Measurements from ENCODE around the gene RYR1.
"Not testable (repeated sequence)": the region's sequence is repeated elsewhere in the genome, so short reads cannot be mapped to it uniquely, and the experiment has no call there.

RYR1 gene

DNA sequence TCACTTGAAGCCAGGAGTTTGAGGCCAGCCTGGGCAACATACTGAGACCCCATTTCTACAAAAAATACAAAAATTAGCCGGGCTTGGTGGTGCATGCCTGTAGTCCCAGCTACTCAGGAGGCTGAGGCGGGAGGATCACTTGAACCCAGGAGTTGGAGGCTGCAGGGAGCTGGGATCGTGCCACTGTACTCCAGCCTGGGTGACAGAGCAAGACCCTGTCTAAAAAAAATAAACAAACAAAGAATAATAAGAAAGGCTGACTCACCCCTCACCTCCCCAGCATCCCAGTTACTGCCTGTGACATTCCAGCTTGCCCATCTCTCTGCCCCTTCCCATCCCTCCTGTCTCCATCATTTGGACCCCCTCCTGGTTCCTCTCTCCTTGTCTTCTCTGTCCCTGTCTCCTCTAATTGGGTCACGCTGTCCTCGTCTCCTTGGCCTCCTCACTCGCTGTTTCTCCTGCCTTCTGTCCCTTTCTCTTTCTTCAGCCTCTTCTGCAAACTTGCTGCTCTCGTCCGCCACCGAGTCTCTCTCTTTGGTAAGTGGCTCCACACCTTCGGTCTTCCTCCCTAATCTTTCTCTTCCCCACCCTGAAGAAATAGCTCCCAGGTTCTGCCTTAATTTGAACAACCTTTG lies 77.7 kb downstream of the RYR1 start:
- Histone ChIP-seq H3K9me3 (ENCODE audit: control insufficient read depth in 2 of 2, low read length in 2 of 2) (no peaks in the 10 kb centered on the region), H3K4me3 (ENCODE audit: low read length in 2 of 2) (no peak overlapping the region), H3K27ac (ENCODE audit: low read depth in 2 of 2, low read length in 2 of 2) (no peak overlapping the region), H3K27me3 (ENCODE audit: control insufficient read depth in 2 of 2, insufficient read depth in 2 of 2, low read length in 2 of 2) (no peaks in the 10 kb centered on the region), H3K36me3 (ENCODE audit: control insufficient read depth in 2 of 2, insufficient read depth in 2 of 2, low read length in 2 of 2) (no peaks in the 10 kb centered on the region), H3K9ac (ENCODE audit: low read depth in 1 of 2, low read length in 2 of 2) (no peak overlapping the region), H3K4me1 (ENCODE audit: control insufficient read depth in 2 of 2, insufficient read depth in 2 of 2, low read length in 2 of 2) (no peaks in the 10 kb centered on the region)

DNA sequence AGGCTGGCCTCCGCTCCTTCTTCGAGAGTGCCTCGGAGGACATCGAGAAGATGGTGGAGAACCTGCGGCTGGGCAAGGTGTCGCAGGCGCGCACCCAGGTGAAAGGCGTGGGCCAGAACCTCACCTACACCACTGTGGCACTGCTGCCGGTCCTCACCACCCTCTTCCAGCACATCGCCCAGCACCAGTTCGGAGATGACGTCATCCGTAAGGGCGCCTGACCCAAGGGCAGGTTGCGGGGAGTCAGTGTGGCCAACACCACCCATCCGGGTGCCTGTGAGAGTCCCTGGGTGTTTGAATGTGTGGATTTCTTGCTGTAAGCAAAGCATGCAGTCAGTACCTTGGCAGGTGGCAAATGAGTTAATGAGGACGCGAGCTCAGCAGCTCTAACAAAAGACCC lies 78.8 kb downstream of the RYR1 start:
- Histone ChIP-seq H3K4me1 (ENCODE audit: control insufficient read depth in 2 of 2, insufficient read depth in 2 of 2, low read length in 2 of 2) (no peaks in the 10 kb centered on the region), H3K4me3 (ENCODE audit: low read length in 2 of 2) (no peak overlapping the region), H3K27me3 (ENCODE audit: control insufficient read depth in 2 of 2, insufficient read depth in 2 of 2, low read length in 2 of 2) (no peaks in the 10 kb centered on the region), H3K9me3 (ENCODE audit: control insufficient read depth in 2 of 2, low read length in 2 of 2) (no peaks in the 10 kb centered on the region), H3K36me3 (ENCODE audit: control insufficient read depth in 2 of 2, insufficient read depth in 2 of 2, low read length in 2 of 2) (no peaks in the 10 kb centered on the region), H3K27ac (ENCODE audit: low read depth in 2 of 2, low read length in 2 of 2) (no peak overlapping the region), H3K9ac (ENCODE audit: low read depth in 1 of 2, low read length in 2 of 2) (no peak overlapping the region)

DNA sequence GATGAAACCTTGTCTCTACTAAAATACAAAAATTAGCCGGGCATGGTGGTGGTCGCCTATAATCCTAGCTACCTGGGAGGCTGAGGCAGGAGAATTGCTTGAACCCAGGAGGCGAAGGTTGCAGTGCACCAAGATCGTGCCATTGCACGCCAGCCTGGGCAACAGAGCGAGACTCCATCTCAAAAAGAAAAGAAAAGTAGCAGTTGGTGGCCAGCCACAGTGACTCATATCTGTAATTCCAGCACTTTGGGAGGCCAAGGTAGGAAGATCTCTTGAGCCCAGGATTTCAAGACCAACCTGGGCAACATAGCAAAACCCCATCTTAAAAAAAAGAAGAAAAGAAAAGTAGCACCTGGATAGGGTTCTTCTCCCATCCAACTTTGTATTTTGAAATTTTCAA lies 79.7 kb downstream of the RYR1 start:
- not testable (repeated sequence) for H3K36me3 ChIP-seq (ENCODE audit: control insufficient read depth in 2 of 2, insufficient read depth in 2 of 2, low read length in 2 of 2); H3K4me1 ChIP-seq (ENCODE audit: control insufficient read depth in 2 of 2, insufficient read depth in 2 of 2, low read length in 2 of 2); H3K27ac ChIP-seq (ENCODE audit: low read depth in 2 of 2, low read length in 2 of 2); H3K9me3 ChIP-seq (ENCODE audit: control insufficient read depth in 2 of 2, low read length in 2 of 2); H3K9ac ChIP-seq (ENCODE audit: low read depth in 1 of 2, low read length in 2 of 2); H3K4me3 ChIP-seq (ENCODE audit: low read length in 2 of 2); H3K27me3 ChIP-seq (ENCODE audit: control insufficient read depth in 2 of 2, insufficient read depth in 2 of 2, low read length in 2 of 2)

DNA sequence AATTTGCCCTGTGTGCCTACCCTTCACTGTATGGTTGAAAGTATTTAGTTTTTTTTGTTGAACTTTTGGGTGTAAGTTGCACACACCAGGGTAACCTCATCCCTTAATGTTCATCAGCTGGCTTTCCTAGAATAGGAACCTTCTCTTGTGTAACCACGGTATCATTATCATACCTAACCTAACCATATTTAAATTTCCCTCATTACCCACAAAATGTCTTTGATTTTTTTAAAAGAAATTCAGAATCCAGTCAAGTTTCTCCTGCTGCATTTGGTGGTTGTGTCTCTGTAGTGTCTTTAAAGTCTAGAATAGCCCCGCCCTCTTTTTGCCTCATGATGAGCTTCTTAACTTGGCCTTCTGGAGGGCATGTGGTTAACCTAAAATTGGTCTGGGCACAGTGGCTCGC lies 80.3 kb downstream of the RYR1 start:
- no peaks in the 10 kb centered on the region for H3K36me3 ChIP-seq (ENCODE audit: control insufficient read depth in 2 of 2, insufficient read depth in 2 of 2, low read length in 2 of 2)
- no peak overlapping the region for H3K27ac ChIP-seq (ENCODE audit: low read depth in 2 of 2, low read length in 2 of 2)
- H3K4me3 ChIP-seq (ENCODE audit: low read length in 2 of 2): no peak overlapping the region
- H3K27me3 ChIP-seq (ENCODE audit: control insufficient read depth in 2 of 2, insufficient read depth in 2 of 2, low read length in 2 of 2): no peaks in the 10 kb centered on the region
- H3K9ac ChIP-seq (ENCODE audit: low read depth in 1 of 2, low read length in 2 of 2): no peak overlapping the region
- no peaks in the 10 kb centered on the region for H3K4me1 ChIP-seq (ENCODE audit: control insufficient read depth in 2 of 2, insufficient read depth in 2 of 2, low read length in 2 of 2)
- no peaks in the 10 kb centered on the region for H3K9me3 ChIP-seq (ENCODE audit: control insufficient read depth in 2 of 2, low read length in 2 of 2)

DNA sequence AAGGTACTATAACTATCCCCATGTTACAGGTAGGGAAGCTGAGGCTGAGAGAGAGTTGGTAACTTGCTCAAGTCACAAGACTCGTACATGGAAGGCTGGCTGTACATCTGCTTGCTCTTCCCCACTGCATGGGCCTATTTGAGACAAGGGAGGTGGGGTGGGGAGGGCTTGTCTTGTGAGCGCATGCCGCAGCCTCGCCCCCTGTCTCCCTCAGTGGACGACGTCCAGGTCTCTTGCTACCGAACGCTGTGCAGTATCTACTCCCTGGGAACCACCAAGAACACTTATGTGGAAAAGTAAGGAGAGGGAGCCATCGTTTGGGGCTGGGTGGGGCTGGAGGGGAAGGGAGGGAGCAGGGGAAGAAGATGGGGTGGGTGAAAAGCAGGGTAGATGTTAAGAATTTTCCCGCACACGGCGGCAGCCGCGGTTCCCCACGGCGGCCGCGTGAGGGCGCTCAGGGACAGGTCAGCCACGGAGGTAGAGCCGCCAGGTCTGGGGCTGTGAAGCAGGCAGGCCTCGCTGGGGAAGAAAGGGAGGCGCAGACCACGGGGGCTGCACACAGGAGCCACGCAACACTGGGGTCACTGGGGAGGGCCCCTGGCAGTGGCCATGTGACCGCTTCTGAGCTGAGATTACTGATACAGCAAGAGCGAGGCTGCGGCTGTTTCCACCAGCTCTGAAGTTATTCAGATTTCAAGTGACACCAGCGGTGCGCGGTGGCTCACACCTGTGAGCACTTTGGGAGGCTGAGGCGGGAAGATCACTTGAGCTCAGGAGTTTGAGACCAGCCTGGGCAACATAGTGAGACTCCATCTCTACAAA lies 81.5 kb downstream of the RYR1 start:
- Histone ChIP-seq H3K4me3 (ENCODE audit: low read length in 2 of 2) (no peak overlapping the region), H3K9me3 (ENCODE audit: control insufficient read depth in 2 of 2, low read length in 2 of 2) (no peaks in the 10 kb centered on the region), H3K27ac (ENCODE audit: low read depth in 2 of 2, low read length in 2 of 2) (no peak overlapping the region), H3K36me3 (ENCODE audit: control insufficient read depth in 2 of 2, insufficient read depth in 2 of 2, low read length in 2 of 2) (peaks cover 0 to 1% of the 10 kb centered on the region in 2 donors), H3K4me1 (ENCODE audit: control insufficient read depth in 2 of 2, insufficient read depth in 2 of 2, low read length in 2 of 2) (no peaks in the 10 kb centered on the region), H3K9ac (ENCODE audit: low read depth in 1 of 2, low read length in 2 of 2) (peak overlapping the region in 1 of 2 donors; percentile 42), H3K27me3 (ENCODE audit: control insufficient read depth in 2 of 2, insufficient read depth in 2 of 2, low read length in 2 of 2) (no peaks in the 10 kb centered on the region)

DNA sequence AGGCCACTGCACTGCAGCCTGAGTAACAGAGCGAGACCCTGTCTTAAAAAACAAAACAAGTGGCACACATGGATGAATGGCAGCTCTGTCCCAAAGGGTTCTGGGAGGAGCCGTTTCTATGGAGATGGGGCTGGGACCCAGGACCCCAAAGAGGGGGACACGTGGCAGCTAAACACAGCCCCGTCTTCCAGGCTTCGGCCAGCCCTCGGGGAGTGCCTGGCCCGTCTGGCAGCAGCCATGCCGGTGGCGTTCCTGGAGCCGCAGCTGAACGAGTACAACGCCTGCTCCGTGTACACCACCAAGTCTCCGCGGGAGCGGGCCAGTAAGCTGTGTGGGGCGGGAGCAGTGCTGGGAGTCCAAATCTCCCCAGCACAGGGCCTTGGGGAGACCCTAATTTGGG lies 82.4 kb downstream of the RYR1 start:
- Histone ChIP-seq H3K27me3 (ENCODE audit: control insufficient read depth in 2 of 2, insufficient read depth in 2 of 2, low read length in 2 of 2) (no peaks in the 10 kb centered on the region), H3K4me1 (ENCODE audit: control insufficient read depth in 2 of 2, insufficient read depth in 2 of 2, low read length in 2 of 2) (no peaks in the 10 kb centered on the region), H3K36me3 (ENCODE audit: control insufficient read depth in 2 of 2, insufficient read depth in 2 of 2, low read length in 2 of 2) (peaks cover 0 to 1% of the 10 kb centered on the region in 2 donors), H3K27ac (ENCODE audit: low read depth in 2 of 2, low read length in 2 of 2) (no peak overlapping the region), H3K9me3 (ENCODE audit: control insufficient read depth in 2 of 2, low read length in 2 of 2) (no peaks in the 10 kb centered on the region), H3K9ac (ENCODE audit: low read depth in 1 of 2, low read length in 2 of 2) (no peak overlapping the region), H3K4me3 (ENCODE audit: low read length in 2 of 2) (no peak overlapping the region)

DNA sequence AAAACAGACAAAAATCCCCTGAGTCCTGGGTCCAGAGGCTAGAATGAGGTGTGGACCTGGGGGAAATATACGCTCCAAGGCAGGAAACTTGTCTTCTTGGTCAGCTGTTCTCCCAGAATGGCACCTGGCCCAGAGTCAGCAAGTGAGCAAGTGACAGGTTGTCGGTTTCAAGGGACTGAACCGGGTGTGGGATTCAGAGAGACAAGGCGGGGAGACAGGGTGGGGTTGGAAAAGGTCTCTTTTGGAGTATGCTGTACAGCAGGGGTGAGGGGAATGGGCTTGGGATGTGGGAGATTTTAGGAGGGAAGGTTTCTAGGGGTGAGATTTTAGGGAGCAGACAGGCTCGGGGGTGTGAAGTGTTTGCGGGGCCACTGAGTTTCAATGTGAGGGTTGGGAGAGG lies 83.3 kb downstream of the RYR1 start:
- Histone ChIP-seq H3K4me1 (ENCODE audit: control insufficient read depth in 2 of 2, insufficient read depth in 2 of 2, low read length in 2 of 2) (no peaks in the 10 kb centered on the region), H3K4me3 (ENCODE audit: low read length in 2 of 2) (no peak overlapping the region), H3K27ac (ENCODE audit: low read depth in 2 of 2, low read length in 2 of 2) (no peak overlapping the region), H3K9me3 (ENCODE audit: control insufficient read depth in 2 of 2, low read length in 2 of 2) (no peaks in the 10 kb centered on the region), H3K9ac (ENCODE audit: low read depth in 1 of 2, low read length in 2 of 2) (no peak overlapping the region), H3K27me3 (ENCODE audit: control insufficient read depth in 2 of 2, insufficient read depth in 2 of 2, low read length in 2 of 2) (no peaks in the 10 kb centered on the region), H3K36me3 (ENCODE audit: control insufficient read depth in 2 of 2, insufficient read depth in 2 of 2, low read length in 2 of 2) (peaks cover 0 to 1% of the 10 kb centered on the region in 2 donors)

DNA sequence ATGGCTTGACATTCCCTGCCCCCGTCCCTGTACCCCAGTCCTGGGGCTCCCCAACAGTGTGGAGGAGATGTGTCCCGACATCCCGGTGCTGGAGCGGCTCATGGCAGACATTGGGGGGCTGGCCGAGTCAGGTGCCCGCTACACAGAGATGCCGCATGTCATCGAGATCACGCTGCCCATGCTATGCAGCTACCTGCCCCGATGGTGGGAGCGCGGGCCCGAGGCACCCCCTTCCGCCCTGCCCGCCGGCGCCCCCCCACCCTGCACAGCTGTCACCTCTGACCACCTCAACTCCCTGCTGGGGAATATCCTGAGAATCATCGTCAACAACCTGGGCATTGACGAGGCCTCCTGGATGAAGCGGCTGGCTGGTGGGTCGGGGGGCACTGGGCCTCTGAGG lies 83.8 kb downstream of the RYR1 start:
- H3K9ac ChIP-seq (ENCODE audit: low read depth in 1 of 2, low read length in 2 of 2): no peak overlapping the region
- no peaks in the 10 kb centered on the region for H3K4me1 ChIP-seq (ENCODE audit: control insufficient read depth in 2 of 2, insufficient read depth in 2 of 2, low read length in 2 of 2)
- no peaks in the 10 kb centered on the region for H3K9me3 ChIP-seq (ENCODE audit: control insufficient read depth in 2 of 2, low read length in 2 of 2)
- H3K27me3 ChIP-seq (ENCODE audit: control insufficient read depth in 2 of 2, insufficient read depth in 2 of 2, low read length in 2 of 2): no peaks in the 10 kb centered on the region
- no peak overlapping the region for H3K27ac ChIP-seq (ENCODE audit: low read depth in 2 of 2, low read length in 2 of 2)
- no peak overlapping the region for H3K4me3 ChIP-seq (ENCODE audit: low read length in 2 of 2)
- peaks cover 0 to 1% of the 10 kb centered on the region in 2 donors for H3K36me3 ChIP-seq (ENCODE audit: control insufficient read depth in 2 of 2, insufficient read depth in 2 of 2, low read length in 2 of 2)

DNA sequence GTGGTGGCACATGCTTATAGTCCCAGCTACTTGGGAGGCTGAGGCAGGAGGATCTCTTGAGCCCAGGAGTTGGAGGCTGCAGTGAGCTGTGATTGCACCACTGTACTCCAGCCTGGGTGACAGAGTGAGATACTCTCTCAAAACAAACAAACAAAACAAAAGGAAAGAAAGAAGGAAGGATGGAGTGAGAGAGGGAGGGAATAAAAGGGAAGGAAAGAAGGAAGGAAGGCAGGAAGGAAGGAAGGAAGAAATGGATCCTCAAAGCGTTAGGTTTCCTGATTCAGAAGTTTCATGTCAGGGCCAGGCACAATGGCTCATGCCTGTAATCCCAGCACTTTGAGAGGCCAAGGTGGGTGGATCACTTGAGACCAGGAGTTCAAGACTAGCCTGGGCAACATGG lies 84.5 kb downstream of the RYR1 start:
- H3K4me3 ChIP-seq (ENCODE audit: low read length in 2 of 2); H3K9me3 ChIP-seq (ENCODE audit: control insufficient read depth in 2 of 2, low read length in 2 of 2); H3K4me1 ChIP-seq (ENCODE audit: control insufficient read depth in 2 of 2, insufficient read depth in 2 of 2, low read length in 2 of 2); H3K27ac ChIP-seq (ENCODE audit: low read depth in 2 of 2, low read length in 2 of 2); H3K9ac ChIP-seq (ENCODE audit: low read depth in 1 of 2, low read length in 2 of 2); H3K36me3 ChIP-seq (ENCODE audit: control insufficient read depth in 2 of 2, insufficient read depth in 2 of 2, low read length in 2 of 2); H3K27me3 ChIP-seq (ENCODE audit: control insufficient read depth in 2 of 2, insufficient read depth in 2 of 2, low read length in 2 of 2): not testable (repeated sequence)

DNA sequence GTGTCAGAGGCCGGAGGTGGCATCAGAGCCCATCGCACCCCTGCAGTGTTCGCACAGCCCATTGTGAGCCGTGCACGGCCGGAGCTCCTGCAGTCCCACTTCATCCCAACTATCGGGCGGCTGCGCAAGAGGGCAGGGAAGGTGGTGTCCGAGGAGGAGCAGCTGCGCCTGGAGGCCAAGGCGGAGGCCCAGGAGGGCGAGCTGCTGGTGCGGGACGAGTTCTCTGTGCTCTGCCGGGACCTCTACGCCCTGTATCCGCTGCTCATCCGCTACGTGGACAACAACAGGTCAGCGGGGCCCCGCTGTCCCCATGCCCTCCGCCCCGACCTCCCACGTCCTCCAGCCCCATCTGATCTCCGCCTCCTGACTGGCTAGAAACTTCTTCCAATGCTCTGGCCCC lies 85.7 kb downstream of the RYR1 start:
- Histone ChIP-seq H3K9ac (ENCODE audit: low read depth in 1 of 2, low read length in 2 of 2) (no peak overlapping the region), H3K9me3 (ENCODE audit: control insufficient read depth in 2 of 2, low read length in 2 of 2) (no peaks in the 10 kb centered on the region), H3K4me3 (ENCODE audit: low read length in 2 of 2) (no peak overlapping the region), H3K27me3 (ENCODE audit: control insufficient read depth in 2 of 2, insufficient read depth in 2 of 2, low read length in 2 of 2) (no peaks in the 10 kb centered on the region), H3K36me3 (ENCODE audit: control insufficient read depth in 2 of 2, insufficient read depth in 2 of 2, low read length in 2 of 2) (peaks cover 0 to 1% of the 10 kb centered on the region in 2 donors), H3K27ac (ENCODE audit: low read depth in 2 of 2, low read length in 2 of 2) (no peak overlapping the region), H3K4me1 (ENCODE audit: control insufficient read depth in 2 of 2, insufficient read depth in 2 of 2, low read length in 2 of 2) (no peaks in the 10 kb centered on the region)
